Activated naive CD4-positive, alpha-beta T cell treated with anti-CD3 and anti-CD28 coated beads, Interleukin-2, amount 50 U/mL, for 24 hours (primary cell): Measurements from ENCODE around the gene TBC1D14.

Experiments used
- H3K27ac Mint-ChIP-seq: one replicate; pipeline ENCODE4 v1.8.0; 2021; ENCODE audit warnings: mild to moderate bottlenecking, mixed read lengths
- H3K27me3 Mint-ChIP-seq: one replicate; pipeline ENCODE4 v1.8.0; 2021; ENCODE audit warnings: mixed read lengths
- H3K36me3 Mint-ChIP-seq: one replicate; pipeline ENCODE4 v1.8.0; 2021; ENCODE audit warnings: mixed read lengths
- H3K4me1 Mint-ChIP-seq: one replicate; pipeline ENCODE4 v1.8.0; 2021; ENCODE audit warnings: mixed read lengths
- H3K4me3 Mint-ChIP-seq: one replicate; pipeline ENCODE4 v1.8.0; 2021; ENCODE audit warnings: mild to moderate bottlenecking, mixed read lengths
- H3K9me3 Mint-ChIP-seq: one replicate; pipeline ENCODE4 v1.8.0; 2021; ENCODE audit warnings: mixed read lengths

TBC1D14 gene

DNA sequence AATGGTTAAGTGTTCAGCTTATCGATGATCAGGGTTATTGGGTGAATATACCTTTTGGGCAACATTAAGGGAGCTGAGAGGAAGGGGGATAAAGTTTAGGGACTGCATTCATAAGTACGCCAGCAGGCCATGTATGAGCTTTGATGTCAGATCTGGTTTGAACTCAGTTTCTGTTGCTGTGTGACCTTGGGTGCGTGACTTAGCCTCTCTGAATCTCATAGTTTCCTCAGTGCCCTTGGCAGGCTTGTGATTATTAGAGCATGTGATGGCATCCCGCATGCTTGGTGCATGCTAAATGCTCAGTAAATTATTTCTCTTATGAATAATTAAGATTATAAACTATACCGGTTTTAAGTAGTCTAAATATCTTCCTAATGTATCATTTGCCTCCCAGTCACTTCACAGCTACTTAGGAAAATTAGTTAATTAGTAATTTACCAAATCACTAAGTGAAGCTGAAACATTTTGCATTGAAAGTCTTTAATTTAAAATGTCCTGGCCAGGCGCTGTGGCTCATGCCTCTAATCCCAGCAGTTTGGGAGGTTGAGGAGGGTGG lies 3.8 kb downstream of the TBC1D14 start:
- Mint-ChIP-seq H3K9me3 (no peaks in the 10 kb centered on the region), H3K36me3 (no peaks in the 10 kb centered on the region), H3K4me1 (peaks cover 80% of the 10 kb centered on the region), H3K27me3 (no peaks in the 10 kb centered on the region), H3K4me3 (no peak overlapping the region), H3K27ac (no peak overlapping the region)

DNA sequence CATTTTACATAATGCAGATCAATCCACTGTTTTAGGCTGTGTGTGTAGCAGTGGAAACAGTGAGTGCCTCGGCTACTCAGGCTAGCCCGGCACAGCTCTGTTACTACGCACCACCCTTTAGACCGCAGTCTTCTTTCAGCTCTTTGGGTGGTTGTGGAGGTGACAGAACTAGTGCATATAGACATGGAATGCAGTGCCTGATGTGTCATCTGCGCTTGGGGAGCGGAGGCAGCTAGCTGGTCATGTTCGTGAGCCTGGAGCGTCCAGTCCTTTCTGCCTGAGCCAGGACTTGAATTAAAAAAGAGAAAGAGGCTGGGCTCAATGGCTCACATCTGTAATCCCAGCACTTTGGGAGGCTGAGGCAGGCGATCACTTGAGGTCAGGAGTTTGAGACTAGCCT lies 4.8 kb downstream of the TBC1D14 start:
- H3K4me3 Mint-ChIP-seq: no peak overlapping the region
- peaks cover 81% of the 10 kb centered on the region for H3K4me1 Mint-ChIP-seq
- no peaks in the 10 kb centered on the region for H3K9me3 Mint-ChIP-seq
- H3K27me3 Mint-ChIP-seq: no peaks in the 10 kb centered on the region
- no peaks in the 10 kb centered on the region for H3K36me3 Mint-ChIP-seq
- H3K27ac Mint-ChIP-seq: no peak overlapping the region

DNA sequence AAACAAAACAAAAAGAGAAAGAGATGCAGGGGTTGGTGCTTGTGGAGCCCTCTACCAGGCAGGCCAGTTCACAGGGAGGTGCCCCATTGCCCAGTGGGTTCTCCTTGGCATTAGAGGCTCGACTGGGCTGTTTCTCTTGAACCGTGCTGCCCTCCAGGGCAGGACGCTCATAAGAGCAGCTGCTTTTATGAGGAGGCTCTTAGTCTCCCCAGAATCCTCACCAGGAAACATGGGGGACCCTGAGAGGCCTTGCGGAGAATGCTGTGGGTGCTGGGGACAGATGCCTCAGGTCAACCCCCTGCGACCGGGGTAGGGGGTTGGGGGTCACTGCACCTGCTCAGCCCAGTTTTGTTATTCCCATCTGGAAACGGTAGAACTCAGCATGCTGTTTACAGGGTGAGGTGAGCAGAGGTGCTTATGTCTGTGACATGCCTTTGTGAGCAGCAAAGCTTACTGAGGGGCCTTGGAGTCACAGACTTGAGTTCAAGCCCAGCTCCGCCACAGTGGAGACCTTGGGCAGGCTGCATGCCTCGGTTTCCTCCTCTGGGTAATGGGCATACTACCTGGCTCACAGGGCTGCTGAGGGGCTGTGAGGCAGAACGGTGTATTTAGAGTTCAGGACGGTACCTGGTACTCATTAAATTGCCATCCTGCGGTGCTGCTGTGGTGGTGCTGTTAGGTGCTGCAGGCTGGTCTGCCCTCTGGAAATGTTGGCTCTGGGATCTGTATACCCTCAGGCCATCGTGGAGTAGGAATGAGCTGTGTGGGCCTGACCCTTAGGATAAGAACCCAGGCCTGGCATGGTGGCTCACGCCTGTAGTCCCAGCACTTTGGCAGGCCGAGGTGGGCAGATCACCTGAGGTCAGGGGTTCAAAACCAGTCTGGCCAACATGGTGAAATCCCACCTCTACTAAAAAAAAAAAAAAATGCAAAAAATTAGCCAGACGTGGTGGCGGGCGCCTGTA lies 5.7 kb downstream of the TBC1D14 start:
- Mint-ChIP-seq H3K36me3 (no peaks in the 10 kb centered on the region), H3K9me3 (no peaks in the 10 kb centered on the region), H3K27ac (peak overlapping the region; percentile 46), H3K4me1 (peaks cover 85% of the 10 kb centered on the region), H3K4me3 (no peak overlapping the region), H3K27me3 (no peaks in the 10 kb centered on the region)

DNA sequence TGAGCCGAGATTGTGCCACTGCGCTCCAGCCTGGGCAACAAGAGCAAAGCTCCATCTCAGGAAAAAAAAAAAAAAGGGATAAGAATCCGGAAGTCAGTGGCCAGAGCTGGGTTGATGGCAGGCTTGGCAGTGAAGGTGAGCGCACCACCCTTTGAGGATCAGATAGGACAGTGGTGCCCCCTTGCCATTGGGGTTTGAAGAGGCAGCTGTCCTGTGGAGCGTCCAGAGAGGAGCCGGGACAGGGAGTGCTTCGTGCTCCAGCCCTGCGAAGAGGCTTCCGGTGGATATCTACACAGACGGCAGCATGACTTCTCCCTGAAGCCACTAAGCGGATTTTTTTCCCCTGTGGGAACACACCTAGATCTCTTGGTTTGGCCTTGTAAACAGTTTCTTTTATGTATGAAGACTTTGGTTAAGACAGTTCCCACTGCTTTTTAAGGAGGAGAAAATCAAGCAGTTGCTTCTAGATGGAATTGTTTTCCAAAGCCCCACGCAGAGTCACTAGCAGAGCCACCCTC lies 6.5 kb downstream of the TBC1D14 start:
- no peaks in the 10 kb centered on the region for H3K9me3 Mint-ChIP-seq
- no peaks in the 10 kb centered on the region for H3K36me3 Mint-ChIP-seq
- peak overlapping the region; percentile 69 for H3K4me3 Mint-ChIP-seq
- peaks cover 85% of the 10 kb centered on the region for H3K4me1 Mint-ChIP-seq
- peak overlapping the region; percentile 66 for H3K27ac Mint-ChIP-seq
- no peaks in the 10 kb centered on the region for H3K27me3 Mint-ChIP-seq

DNA sequence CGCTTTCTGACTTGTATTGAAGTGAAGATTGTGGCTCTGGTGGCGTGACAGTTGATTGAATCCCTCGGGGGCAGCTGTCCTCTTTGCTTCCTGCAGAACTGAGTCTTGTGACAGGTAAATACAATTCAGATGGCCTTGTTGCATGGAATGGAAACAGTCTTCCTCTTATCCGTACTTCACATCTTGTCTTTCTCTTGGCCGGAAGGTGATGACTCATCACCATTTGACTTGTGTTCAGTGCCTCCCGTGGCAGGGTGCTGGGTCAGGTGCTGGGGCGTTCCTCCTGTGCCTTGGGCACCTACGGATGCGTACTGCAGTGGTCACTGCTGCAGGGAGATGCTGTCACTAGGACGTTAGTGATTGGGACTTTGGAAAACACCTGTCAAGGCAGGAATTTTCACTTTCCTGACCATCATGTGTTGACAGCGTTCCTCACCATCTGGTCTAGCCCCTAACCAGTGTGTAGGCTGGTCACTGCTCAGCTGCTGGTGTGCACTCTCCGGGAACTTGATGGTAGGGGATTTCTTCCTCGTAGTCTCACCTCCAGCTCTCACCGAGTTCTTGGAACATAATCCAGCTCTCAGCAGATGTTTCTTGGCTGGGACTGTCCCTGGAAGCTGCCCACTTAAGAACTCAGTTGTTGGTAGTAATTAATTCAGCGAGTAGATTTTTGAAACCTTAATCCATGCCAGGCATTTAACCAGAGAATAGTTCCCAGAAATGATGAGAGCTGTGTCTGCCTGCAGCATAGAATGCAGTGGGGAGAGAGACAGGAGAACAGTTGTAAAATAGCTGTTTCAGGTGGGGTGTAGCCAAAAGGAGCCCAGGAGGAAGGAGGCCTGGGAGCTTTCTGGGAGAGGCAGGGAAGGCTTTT lies 7.2 kb downstream of the TBC1D14 start:
- Mint-ChIP-seq H3K36me3 (no peaks in the 10 kb centered on the region), H3K27ac (peak overlapping the region; percentile 66), H3K4me1 (peaks cover 79% of the 10 kb centered on the region), H3K27me3 (no peaks in the 10 kb centered on the region), H3K9me3 (no peaks in the 10 kb centered on the region), H3K4me3 (peak overlapping the region; percentile 69)

GRCh38 chr4:6917461-6918271 lies 8.0 kb downstream of the TBC1D14 start:
- Mint-ChIP-seq H3K9me3 (no peaks in the 10 kb centered on the region), H3K4me3 (peak overlapping the region; percentile 69), H3K27ac (peak overlapping the region; percentile 66), H3K4me1 (peaks cover 80% of the 10 kb centered on the region), H3K36me3 (no peaks in the 10 kb centered on the region), H3K27me3 (no peaks in the 10 kb centered on the region)

- Mint-ChIP-seq H3K4me3 (peak overlapping the region; percentile 69), H3K9me3 (no peaks in the 10 kb centered on the region), H3K27ac (peak overlapping the region; percentile 66), H3K27me3 (no peaks in the 10 kb centered on the region), H3K36me3 (no peaks in the 10 kb centered on the region), H3K4me1 (peaks cover 76% of the 10 kb centered on the region)
These were observed 8.7 kb downstream of the TBC1D14 start for GRCh38 chr4:6918338-6918737.

GRCh38 chr4:6920171-6920570 lies 10.5 kb downstream of the TBC1D14 start:
- no peaks in the 10 kb centered on the region for H3K9me3 Mint-ChIP-seq
- peak overlapping the region; percentile 82 for H3K27ac Mint-ChIP-seq
- no peaks in the 10 kb centered on the region for H3K27me3 Mint-ChIP-seq
- H3K4me3 Mint-ChIP-seq: no peak overlapping the region
- peaks cover 2% of the 10 kb centered on the region for H3K36me3 Mint-ChIP-seq
- H3K4me1 Mint-ChIP-seq: peaks cover 77% of the 10 kb centered on the region

DNA sequence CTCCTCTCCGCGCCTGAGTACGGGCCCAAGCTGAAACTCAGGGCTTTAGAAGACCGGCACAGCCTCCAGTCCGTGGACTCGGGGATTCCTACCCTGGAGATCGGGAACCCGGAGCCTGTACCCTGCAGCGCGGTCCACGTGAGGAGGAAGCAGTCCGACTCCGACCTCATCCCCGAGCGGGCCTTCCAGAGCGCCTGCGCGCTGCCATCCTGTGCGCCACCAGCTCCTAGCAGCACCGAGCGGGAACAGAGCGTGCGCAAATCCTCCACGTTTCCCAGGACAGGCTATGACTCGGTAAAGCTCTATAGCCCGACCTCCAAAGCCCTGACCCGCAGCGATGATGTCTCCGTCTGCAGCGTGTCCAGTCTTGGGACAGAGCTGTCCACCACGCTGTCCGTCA lies 13.9 kb downstream of the TBC1D14 start:
- Mint-ChIP-seq H3K9me3 (no peaks in the 10 kb centered on the region), H3K4me1 (peaks cover 77% of the 10 kb centered on the region), H3K27ac (no peak overlapping the region), H3K4me3 (no peak overlapping the region), H3K36me3 (peaks cover 3% of the 10 kb centered on the region), H3K27me3 (no peaks in the 10 kb centered on the region)

- no peak overlapping the region for H3K4me3 Mint-ChIP-seq
- no peak overlapping the region for H3K27ac Mint-ChIP-seq
- peaks cover 3% of the 10 kb centered on the region for H3K36me3 Mint-ChIP-seq
- no peaks in the 10 kb centered on the region for H3K27me3 Mint-ChIP-seq
- H3K4me1 Mint-ChIP-seq: peaks cover 79% of the 10 kb centered on the region
- H3K9me3 Mint-ChIP-seq: no peaks in the 10 kb centered on the region
These were observed 14.7 kb downstream of the TBC1D14 start for GRCh38 chr4:6924361-6924779.

- Mint-ChIP-seq H3K27ac (peak overlapping the region; percentile 68), H3K9me3 (no peaks in the 10 kb centered on the region), H3K36me3 (peaks cover 5% of the 10 kb centered on the region), H3K27me3 (no peaks in the 10 kb centered on the region), H3K4me1 (peaks cover 82% of the 10 kb centered on the region), H3K4me3 (peak overlapping the region; percentile 74)
These were observed 15.8 kb downstream of the TBC1D14 start for GRCh38 chr4:6925357-6925836.

- Mint-ChIP-seq H3K27ac (peak overlapping the region; percentile 42), H3K4me1 (peaks cover 77% of the 10 kb centered on the region), H3K27me3 (no peaks in the 10 kb centered on the region), H3K4me3 (peak overlapping the region; percentile 74), H3K36me3 (peaks cover 5% of the 10 kb centered on the region), H3K9me3 (no peaks in the 10 kb centered on the region)
These were observed 16.5 kb downstream of the TBC1D14 start for GRCh38 chr4:6926081-6926480.

- H3K27me3 Mint-ChIP-seq: no peaks in the 10 kb centered on the region
- peak overlapping the region; percentile 42 for H3K27ac Mint-ChIP-seq
- peak overlapping the region; percentile 74 for H3K4me3 Mint-ChIP-seq
- H3K9me3 Mint-ChIP-seq: no peaks in the 10 kb centered on the region
- peaks cover 80% of the 10 kb centered on the region for H3K4me1 Mint-ChIP-seq
- peaks cover 7% of the 10 kb centered on the region for H3K36me3 Mint-ChIP-seq
These were observed 17.3 kb downstream of the TBC1D14 start for GRCh38 chr4:6926681-6927478.

- peak overlapping the region; percentile 46 for H3K27ac Mint-ChIP-seq
- peaks cover 7% of the 10 kb centered on the region for H3K36me3 Mint-ChIP-seq
- H3K4me1 Mint-ChIP-seq: peaks cover 76% of the 10 kb centered on the region
- no peaks in the 10 kb centered on the region for H3K9me3 Mint-ChIP-seq
- no peaks in the 10 kb centered on the region for H3K27me3 Mint-ChIP-seq
- no peak overlapping the region for H3K4me3 Mint-ChIP-seq
These were observed 18.5 kb downstream of the TBC1D14 start for GRCh38 chr4:6928081-6928480.
